Caco-2 (cell line): ENCODE data around the gene RASSF10. TPM values are rescaled to one million over a fixed set of nuclear protein-coding genes. Genes with fewer than 3 reads are reported as not detected.
A peak's percentile ranks its signal among the peaks of the same experiment; 100 is the strongest.
"Not testable (repeated sequence)": the region's sequence is repeated elsewhere in the genome, so short reads cannot be mapped to it uniquely, and the experiment has no call there.

Experiments
- BruUV-seq: library from RNA; stranded (reverse); fragments of 400-500 nt; replicated peaks from 2 replicates; lab custom pipeline; 2021; lab: Mats Ljungman, UMichigan
- CTCF ChIA-PET: fragments of 300-600 bp; sonication (Branson Sonifier 250); formaldehyde crosslinking; loops from one replicate; lab custom pipeline; 2022; ENCODE audit warnings: antibody characterized with exemption; lab: Charles Lee
- POLR2A ChIA-PET: fragments of 300-600 bp; sonication (Branson Sonifier 250); formaldehyde crosslinking; loops from one replicate; lab custom pipeline; 2022; ENCODE audit warnings: antibody characterized with exemption; lab: Charles Lee
- DNase-seq, 2 experiments: peaks; one replicate each; pipeline versions ENCODE4 v3.0.0 to v3.0.0-alpha.2; 2020 to 2022
- H3K27me3 ChIP-seq: replicated peaks from 2 replicates; pipeline ENCODE4 v1.6.0; 2011; ENCODE audit warnings: low read length; ENCODE audit not compliant: control insufficient read depth, insufficient read depth
- H3K36me3 ChIP-seq: 2 replicates; pipeline ENCODE4 v1.5.1; 2011; ENCODE audit warnings: low read length; ENCODE audit not compliant: control insufficient read depth, insufficient read depth
- H3K4me1 ChIP-seq: fragments of 250-450 bp; sonication (Bioruptor Pico); 2 replicates; pipeline ENCODE4 v1.5.1; 2020; ENCODE audit warnings: mild to moderate bottlenecking
- H3K4me3 ChIP-seq: 2 replicates; pipeline ENCODE4 v1.5.1; 2011; ENCODE audit warnings: low read depth, mild to moderate bottlenecking, control low read depth, low read length
- H3K9me3 ChIP-seq: fragments of 250-450 bp; sonication (Bioruptor Pico); 2 replicates; pipeline ENCODE4 v1.5.1; 2020; ENCODE audit warnings: mild to moderate bottlenecking, moderate library complexity
- H3K27ac Mint-ChIP-seq: one replicate; pipeline ENCODE4 v1.8.0; 2022; ENCODE audit warnings: mixed read lengths; ENCODE audit not compliant: unreplicated experiment
- H3K27me3 Mint-ChIP-seq: one replicate; pipeline ENCODE4 v1.8.0; 2022; ENCODE audit warnings: mixed read lengths; ENCODE audit not compliant: insufficient read depth, unreplicated experiment
- H3K36me3 Mint-ChIP-seq: one replicate; pipeline ENCODE4 v1.8.0; 2022; ENCODE audit warnings: mild to moderate bottlenecking, mixed read lengths; ENCODE audit not compliant: insufficient read depth, unreplicated experiment
- H3K4me1 Mint-ChIP-seq: one replicate; pipeline ENCODE4 v1.8.0; 2022; ENCODE audit warnings: low read depth, mixed read lengths; ENCODE audit not compliant: unreplicated experiment
- H3K4me3 Mint-ChIP-seq: one replicate; pipeline ENCODE4 v1.8.0; 2022; ENCODE audit warnings: mild to moderate bottlenecking, moderate library complexity, mixed read lengths; ENCODE audit not compliant: unreplicated experiment
- H3K9me3 Mint-ChIP-seq: one replicate; pipeline ENCODE4 v1.8.0; 2022; ENCODE audit warnings: mixed read lengths; ENCODE audit not compliant: unreplicated experiment
- CTCF ChIP-seq, 2 experiments: fragments of 200-600 bp in 1 of 2; IDR thresholded peaks; 1 replicate in 1 of 2; 2 replicates in 1 of 2; pipeline versions ENCODE4 v1.5.1 to v1.8.0; 2011 to 2022; ENCODE audit warnings: antibody characterized with exemption in 1 of 2, control low read depth in 1 of 2, inconsistent platforms in 1 of 2, low read depth in 1 of 2, low read length in 1 of 2, mild to moderate bottlenecking in 1 of 2, moderate library complexity in 1 of 2; ENCODE audit not compliant: insufficient read depth in 1 of 2, severe bottlenecking in 1 of 2, unreplicated experiment in 1 of 2
- intact Hi-C: fragments of 100-400 bp; cut with micrococcal nuclease; formaldehyde crosslinking; loops from one replicate; pipeline ENCODE4 v1.10.0; 2022; ENCODE audit not compliant: unreplicated experiment
- total RNA-seq: library from RNA; stranded (reverse); gene quantifications from 2 replicates; pipeline ENCODE4 v1.2.3, GENCODE V29; 2022

RASSF10 gene
- total RNA-seq, 1 experiment from 2014 or later: 0.91 TPM

GRCh38 chr11:13040969-13041561, 31.9 kb downstream of the RASSF10 start:
- no peaks in the 10 kb centered on the region for H3K9me3 Mint-ChIP-seq
- Histone ChIP-seq H3K9me3 (no peaks in the 10 kb centered on the region), H3K27me3 (no peaks in the 10 kb centered on the region; the same call in 1 of the 2 replicates), H3K36me3 (no peaks in the 10 kb centered on the region), H3K4me3 (no peak overlapping the region), H3K4me1 (peaks cover 5% of the 10 kb centered on the region)
- H3K4me3 Mint-ChIP-seq: no peak overlapping the region
- no peaks in the 10 kb centered on the region for H3K36me3 Mint-ChIP-seq
- ChIA-PET CTCF (interaction anchor here (1.0 kb wide), 1 partner anchor 77 kb away, joined by 3 read pairs; no protein-coding TSS in a partner anchor), POLR2A (no interaction called here)
- H3K27me3 Mint-ChIP-seq: peaks cover 8% of the 10 kb centered on the region
- intact Hi-C loops: no loop called here
- no peak overlapping the region for H3K27ac Mint-ChIP-seq
- no TSS peak for BruUV-seq
- H3K4me1 Mint-ChIP-seq: no peaks in the 10 kb centered on the region
- DNase-seq: no peak
- no peak for TF ChIP-seq CTCF (IDR thresholded peaks at IDR 0.05; ENCODE audit: insufficient read depth in 1 of 2, low read depth in 1 of 2, low read length in 1 of 2, severe bottlenecking in 1 of 2, unreplicated experiment in 1 of 2)

- ChIA-PET CTCF (no interaction called here), POLR2A (no interaction called here)
- intact Hi-C loops: no loop called here
- Mint-ChIP-seq H3K27ac (peak overlapping the region; percentile 39), H3K4me3 (no peak overlapping the region), H3K27me3 (peaks cover 6% of the 10 kb centered on the region), H3K4me1 (no peaks in the 10 kb centered on the region), H3K9me3 (no peaks in the 10 kb centered on the region), H3K36me3 (no peaks in the 10 kb centered on the region)
- no peak for TF ChIP-seq CTCF (IDR thresholded peaks at IDR 0.05; ENCODE audit: insufficient read depth in 1 of 2, low read depth in 1 of 2, low read length in 1 of 2, severe bottlenecking in 1 of 2, unreplicated experiment in 1 of 2)
- DNase-seq: peak in 1 of 2 experiments; percentile 61
- no peak overlapping the region for H3K4me3 ChIP-seq
- no peaks in the 10 kb centered on the region for H3K36me3 ChIP-seq
- peaks cover 5% of the 10 kb centered on the region for H3K4me1 ChIP-seq
- H3K27me3 ChIP-seq: no peaks in the 10 kb centered on the region; the same call in 1 of the 2 replicates
- no peaks in the 10 kb centered on the region for H3K9me3 ChIP-seq
- no TSS peak for BruUV-seq
These were observed 33.8 kb downstream of the RASSF10 start for GRCh38 chr11:13042873-13043342.

GRCh38 chr11:13043912-13044628, 35.0 kb downstream of the RASSF10 start:
- no peak for TF ChIP-seq CTCF (IDR thresholded peaks at IDR 0.05; ENCODE audit: insufficient read depth in 1 of 2, low read depth in 1 of 2, low read length in 1 of 2, severe bottlenecking in 1 of 2, unreplicated experiment in 1 of 2)
- BruUV-seq: no TSS peak
- Mint-ChIP-seq H3K9me3 (no peaks in the 10 kb centered on the region), H3K4me1 (no peaks in the 10 kb centered on the region), H3K4me3 (no peak overlapping the region), H3K27ac (no peak overlapping the region), H3K27me3 (peaks cover 5% of the 10 kb centered on the region), H3K36me3 (no peaks in the 10 kb centered on the region)
- H3K9me3 ChIP-seq: no peaks in the 10 kb centered on the region
- ChIA-PET POLR2A (no interaction called here), CTCF (no interaction called here)
- intact Hi-C loops: no loop called here
- peaks cover 5% of the 10 kb centered on the region for H3K4me1 ChIP-seq
- DNase-seq: no peak
- H3K36me3 ChIP-seq: no peaks in the 10 kb centered on the region
- no peaks in the 10 kb centered on the region; the same call in 1 of the 2 replicates for H3K27me3 ChIP-seq
- no peak overlapping the region for H3K4me3 ChIP-seq

GRCh38 chr11:13045089-13045488, 36.0 kb downstream of the RASSF10 start:
- POLR2A ChIA-PET: not testable (repeated sequence)

More at GRCh38 chr11:13045089-13045488, 36.0 kb downstream of the RASSF10 start:
- H3K4me1 ChIP-seq, H3K27me3 ChIP-seq, H3K9me3 Mint-ChIP-seq, CTCF ChIA-PET, H3K36me3 ChIP-seq, H3K4me1 Mint-ChIP-seq, intact Hi-C loops, H3K4me3 Mint-ChIP-seq, BruUV-seq, DNase-seq, H3K27ac Mint-ChIP-seq, H3K9me3 ChIP-seq, H3K4me3 ChIP-seq, H3K36me3 Mint-ChIP-seq, H3K27me3 Mint-ChIP-seq: not testable (repeated sequence)
